GM12874 (cell line): Measurements from ENCODE around the gene CCR6.

Experiments used
- TF ChIP-seq, protein P1 (sequence below): IDR thresholded peaks from 2 replicates; pipeline ENCODE4 v1.5.1; 2011; ENCODE audit warnings: low read depth, mild to moderate bottlenecking, control low read depth, low read length, moderate library complexity; ENCODE audit not compliant: insufficient read depth

CCR6 gene

DNA sequence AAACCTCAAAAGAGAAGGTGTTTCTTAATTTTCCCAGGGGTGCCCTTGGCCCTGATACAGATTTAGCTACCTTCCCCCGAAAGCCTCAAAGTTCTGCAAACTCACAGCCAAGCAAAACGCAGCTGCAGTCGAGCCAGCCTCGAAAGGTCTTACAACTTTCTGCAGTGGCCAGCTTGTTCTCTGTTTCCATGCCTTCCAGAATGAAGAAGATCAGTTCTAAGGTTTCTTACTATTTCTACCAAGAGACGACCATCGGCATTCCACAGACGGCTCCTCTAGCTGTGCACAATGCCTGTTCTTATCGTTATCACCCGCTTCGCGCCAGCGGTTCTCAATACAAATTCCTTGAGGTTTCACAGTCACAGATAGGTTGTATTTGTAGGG is 28.5 kb upstream of the CCR6 start:
- TF ChIP-seq, protein P1, sequence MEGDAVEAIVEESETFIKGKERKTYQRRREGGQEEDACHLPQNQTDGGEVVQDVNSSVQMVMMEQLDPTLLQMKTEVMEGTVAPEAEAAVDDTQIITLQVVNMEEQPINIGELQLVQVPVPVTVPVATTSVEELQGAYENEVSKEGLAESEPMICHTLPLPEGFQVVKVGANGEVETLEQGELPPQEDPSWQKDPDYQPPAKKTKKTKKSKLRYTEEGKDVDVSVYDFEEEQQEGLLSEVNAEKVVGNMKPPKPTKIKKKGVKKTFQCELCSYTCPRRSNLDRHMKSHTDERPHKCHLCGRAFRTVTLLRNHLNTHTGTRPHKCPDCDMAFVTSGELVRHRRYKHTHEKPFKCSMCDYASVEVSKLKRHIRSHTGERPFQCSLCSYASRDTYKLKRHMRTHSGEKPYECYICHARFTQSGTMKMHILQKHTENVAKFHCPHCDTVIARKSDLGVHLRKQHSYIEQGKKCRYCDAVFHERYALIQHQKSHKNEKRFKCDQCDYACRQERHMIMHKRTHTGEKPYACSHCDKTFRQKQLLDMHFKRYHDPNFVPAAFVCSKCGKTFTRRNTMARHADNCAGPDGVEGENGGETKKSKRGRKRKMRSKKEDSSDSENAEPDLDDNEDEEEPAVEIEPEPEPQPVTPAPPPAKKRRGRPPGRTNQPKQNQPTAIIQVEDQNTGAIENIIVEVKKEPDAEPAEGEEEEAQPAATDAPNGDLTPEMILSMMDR: no peak

DNA sequence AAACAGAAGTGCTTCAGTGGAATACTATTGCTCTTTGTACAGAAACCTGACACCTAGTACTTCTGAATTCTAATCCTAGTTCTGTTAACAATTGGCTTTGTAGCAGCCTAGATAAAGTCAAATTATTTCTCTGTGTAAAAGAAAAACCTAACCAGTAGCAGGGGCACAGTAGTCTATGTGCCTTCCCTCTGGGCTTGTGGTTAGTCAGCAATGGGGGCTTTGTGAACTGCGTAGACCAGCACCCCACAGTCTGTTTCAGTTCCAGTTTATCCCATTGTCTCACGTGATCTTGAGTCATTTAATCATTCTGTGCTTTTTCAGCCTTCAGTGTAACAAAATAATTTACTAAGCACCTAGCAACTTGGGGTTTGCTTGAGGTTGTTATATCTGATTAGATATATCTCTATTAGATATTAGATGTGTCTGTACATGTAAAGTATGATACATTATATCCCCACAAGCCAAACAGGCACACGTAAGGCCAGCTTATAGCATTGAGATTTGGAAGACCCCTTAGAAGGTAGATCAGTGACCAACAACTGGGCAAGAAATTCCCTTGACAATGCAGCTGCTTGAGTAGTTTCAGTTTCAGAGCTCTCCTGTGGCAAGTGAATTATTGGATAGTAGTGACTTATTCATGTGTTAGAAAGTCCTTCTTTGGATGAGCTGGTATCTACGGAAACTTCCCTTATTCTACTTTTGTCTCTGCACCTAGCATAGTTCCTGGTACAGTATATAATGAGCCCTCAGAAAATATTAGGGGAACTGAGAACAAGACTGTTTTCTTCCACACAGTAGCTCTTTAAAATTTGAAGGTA is 27.9 kb upstream of the CCR6 start:
- TF ChIP-seq, protein P1: no peak

DNA sequence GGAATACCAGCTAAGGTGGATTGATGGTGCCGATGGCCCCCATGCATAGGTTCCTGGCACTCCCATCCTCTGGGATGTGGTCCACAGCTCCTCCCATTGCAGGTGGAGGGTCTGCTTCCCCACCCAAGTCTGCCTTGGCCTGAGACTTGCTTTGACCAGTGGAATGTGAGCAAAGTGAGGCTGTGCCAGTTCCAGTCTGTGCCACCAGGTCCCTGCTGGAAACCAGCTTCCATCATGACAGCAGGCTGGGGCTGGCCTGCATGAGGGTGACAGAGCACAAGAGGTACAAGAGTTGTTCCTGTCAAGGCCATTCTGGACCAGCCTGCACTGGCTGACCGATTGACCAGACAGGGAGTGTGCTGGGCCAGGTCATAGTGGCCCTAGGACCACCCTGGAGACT is 27.0 kb upstream of the CCR6 start:
- TF ChIP-seq, protein P1: no peak

DNA sequence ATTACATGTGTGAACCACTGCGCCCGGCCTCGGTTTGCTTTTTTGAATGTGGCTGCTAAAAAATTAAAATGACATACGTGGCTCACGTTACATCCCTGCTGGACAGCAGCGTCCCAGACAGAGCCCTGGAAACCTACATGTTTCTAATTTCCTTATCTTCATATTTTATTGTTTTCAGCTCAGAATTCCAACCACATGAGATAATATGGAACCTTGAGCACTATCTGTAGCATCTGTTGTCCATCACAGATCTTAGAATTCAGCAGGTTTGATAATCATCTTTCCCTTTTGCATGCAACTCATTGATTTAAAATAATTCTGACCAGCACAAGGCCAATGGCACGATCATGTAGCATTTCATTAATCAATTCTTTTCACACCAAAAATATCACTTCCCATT is 25.9 kb upstream of the CCR6 start:
- TF ChIP-seq, protein P1: no peak

DNA sequence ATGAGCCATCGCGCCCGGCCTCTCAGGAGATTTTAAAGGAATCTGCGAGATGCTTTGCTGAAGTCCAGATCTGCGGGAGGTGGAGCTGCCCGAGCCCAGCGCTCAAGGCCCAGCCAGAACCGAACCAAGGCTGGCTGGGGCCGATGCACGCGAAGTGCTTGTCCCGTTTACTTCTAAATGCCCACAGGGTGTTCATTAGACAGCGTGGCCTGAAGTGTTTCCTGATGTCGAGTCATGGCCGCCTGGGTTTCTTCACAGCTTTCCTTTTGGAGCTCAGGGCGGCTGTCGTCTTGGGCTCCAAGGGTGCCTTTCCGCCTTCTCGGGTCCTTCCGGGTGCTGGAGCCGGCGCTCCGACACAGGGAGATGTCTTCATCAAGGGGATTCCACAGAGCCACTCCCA is 25.1 kb upstream of the CCR6 start:
- TF ChIP-seq, protein P1: no peak

DNA sequence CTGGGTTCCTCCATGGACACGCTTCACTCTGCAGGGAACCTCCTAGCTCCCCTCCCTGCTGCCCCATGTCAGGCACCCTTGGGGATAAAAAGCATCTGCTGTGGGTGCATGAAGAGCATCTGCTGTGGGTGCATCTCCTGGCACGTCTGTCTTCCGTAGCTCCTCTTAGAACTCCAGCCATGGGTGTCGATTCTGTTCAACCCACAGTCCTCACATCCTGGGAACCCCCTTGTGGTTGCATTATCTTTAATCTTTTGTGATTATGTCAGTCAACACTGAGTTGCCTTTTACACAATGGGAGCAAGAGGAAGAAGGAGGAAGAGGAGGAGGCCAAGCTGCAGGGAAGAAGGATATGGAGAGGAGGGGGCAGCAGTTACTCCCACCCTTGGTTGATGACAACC is 24.1 kb upstream of the CCR6 start:
- TF ChIP-seq, protein P1: no peak

DNA sequence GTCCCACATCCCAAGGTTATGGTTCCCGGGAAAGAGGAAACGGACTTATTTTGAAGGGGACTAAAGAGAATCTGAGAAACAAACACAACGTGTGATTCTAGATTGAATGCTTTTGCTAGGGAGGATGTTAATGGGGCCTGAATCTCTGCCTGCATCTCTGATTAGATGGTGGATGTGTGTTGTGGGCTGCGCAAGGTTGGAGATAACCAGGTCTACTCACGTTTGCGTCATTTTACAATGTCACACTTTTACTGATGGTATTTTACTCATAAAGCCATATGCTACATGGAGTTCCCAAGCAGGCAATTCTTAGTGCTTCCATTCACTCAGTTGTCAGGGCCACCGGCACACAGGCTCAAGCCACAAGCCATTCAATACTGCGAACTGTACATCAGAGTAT is 23.2 kb upstream of the CCR6 start:
- TF ChIP-seq, protein P1: no peak
